HepG2 (cell line): ENCODE data around the gene TRPM5. TPM values are rescaled to one million over a fixed set of nuclear protein-coding genes. Genes with fewer than 3 reads are reported as not detected.

Experiments
- ATAC-seq: fragments of 200-7000 bp; cut with Tn5 transposase; 3 replicates; pipeline ENCODE4 v1.9.1; 2020; ENCODE audit warnings: mild to moderate bottlenecking, moderate library complexity
- BruUV-seq: library from RNA; stranded (reverse); fragments of 400-500 nt; replicated peaks from 2 replicates; lab custom pipeline; 2021; lab: Mats Ljungman, UMichigan
- CTCF ChIA-PET: fragments of 300-600 bp; formaldehyde crosslinking; extraction: SDS; loops from one replicate; lab custom pipeline; 2021; ENCODE audit warnings: low total read pairs, inconsistent platforms, low intra/inter-chr PET ratio; lab: Yijun Ruan, JAX
- POLR2A ChIA-PET: fragments of 350-600 bp; sonication (Branson Sonifier 250); formaldehyde crosslinking; loops from one replicate; lab custom pipeline; 2020; ENCODE audit warnings: antibody characterized with exemption, inconsistent platforms; lab: Yijun Ruan, JAX
- DNase-seq: peaks from one replicate; pipeline ENCODE4 v3.0.0-alpha.2; 2015; ENCODE audit warnings: low spot score
- FAIRE-seq: peaks from 3 replicates; lab custom pipeline; 2011; peaks lifted over from hg19 to GRCh38; lab: Jason Lieb, UNC
- H2AFZ ChIP-seq: one replicate; pipeline ENCODE4 v1.6.1; 2011; ENCODE audit warnings: low read length, inconsistent platforms
- H3K27ac ChIP-seq: fragments of 300-600 bp; 3 replicates; pipeline ENCODE4 v1.8.0; 2011; ENCODE audit warnings: mixed run types, mild to moderate bottlenecking, mixed read lengths, low read length, inconsistent platforms; ENCODE audit not compliant: insufficient read depth; ENCODE audit errors: extremely low read length
- H3K27me3 ChIP-seq, 2 experiments: fragments of 200-600 bp in 1 of 2; 2 replicates in 1 of 2; 3 replicates in 1 of 2; pipeline versions ENCODE4 v1.6.0 to v1.8.0; 2011; ENCODE audit warnings: low read length in 2 of 2, mild to moderate bottlenecking in 2 of 2, moderate library complexity in 2 of 2, inconsistent platforms in 1 of 2; ENCODE audit not compliant: insufficient read depth in 2 of 2, control insufficient read depth in 1 of 2
- H3K36me3 ChIP-seq, 2 experiments: fragments of 200-600 bp in 1 of 2; replicated peaks in 1 of 2; 2 replicates in 1 of 2; 3 replicates in 1 of 2; pipeline versions ENCODE4 v1.5.1 to v1.8.0; 2011; ENCODE audit warnings: low read length in 2 of 2, inconsistent platforms in 1 of 2; ENCODE audit not compliant: insufficient read depth in 2 of 2, control insufficient read depth in 1 of 2
- H3K4me1 ChIP-seq: 2 replicates; pipeline ENCODE4 v1.5.1; 2012; ENCODE audit warnings: low read length, inconsistent platforms; ENCODE audit not compliant: insufficient read depth
- H3K4me2 ChIP-seq: 2 replicates; pipeline ENCODE4 v1.6.0; 2011; ENCODE audit warnings: low read depth, low read length, inconsistent platforms
- H3K4me3 ChIP-seq, 3 experiments: fragments of 200-600 bp in 1 of 3; sonication (generic), shearing (Covaris generic) in 1 of 3; replicated peaks in 1 of 3; 2 replicates each; pipeline ENCODE4 v1.5.1; 2011 to 2016; ENCODE audit warnings: low read length in 3 of 3, inconsistent platforms in 2 of 3, low read depth in 2 of 3, mild to moderate bottlenecking in 2 of 3, control low read depth in 1 of 3, mixed read lengths in 1 of 3; ENCODE audit not compliant: insufficient read depth in 1 of 3
- H3K79me2 ChIP-seq: one replicate; pipeline ENCODE4 v1.6.1; 2011; ENCODE audit warnings: low read length, inconsistent platforms; ENCODE audit not compliant: insufficient read depth
- H3K9ac ChIP-seq: 2 replicates; pipeline ENCODE4 v1.6.0; 2011; ENCODE audit warnings: mild to moderate bottlenecking, low read depth, low read length, inconsistent platforms; ENCODE audit not compliant: insufficient read depth
- H3K9me3 ChIP-seq: 2 replicates; pipeline ENCODE4 v1.5.1; 2012; ENCODE audit warnings: mild to moderate bottlenecking, low read length
- H4K20me1 ChIP-seq: 2 replicates; pipeline ENCODE4 v1.6.0; 2011; ENCODE audit warnings: inconsistent platforms, mild to moderate bottlenecking, low read length, moderate library complexity; ENCODE audit not compliant: insufficient read depth
- ATF3 ChIP-seq: sonication (generic); formaldehyde crosslinking; IDR thresholded peaks from 2 replicates; pipeline ENCODE4 v1.4.0; 2020; ENCODE audit warnings: missing genetic modification reagents
- CCAR2 ChIP-seq: fragments of 200-400 bp; formaldehyde crosslinking; optimal IDR thresholded peaks from 2 replicates; pipeline ENCODE3; 2018; ENCODE audit warnings: low read depth, mild to moderate bottlenecking, low read length, moderate library complexity
- GATA4 ChIP-seq: sonication (generic); IDR thresholded peaks from 2 replicates; pipeline ENCODE4 v1.6.1; 2016; ENCODE audit warnings: antibody characterized with exemption, low read depth, borderline replicate concordance
- MED8 ChIP-seq: sonication (generic); formaldehyde crosslinking; IDR thresholded peaks from 2 replicates; pipeline ENCODE4 v1.8.1; 2023; ENCODE audit warnings: mild to moderate bottlenecking, missing genetic modification reagents; ENCODE audit not compliant: insufficient replicate concordance
- NFE2L2 ChIP-seq: fragments of 150-350 bp; IDR thresholded peaks from 2 replicates; pipeline ENCODE4 v1.6.1; 2014; ENCODE audit warnings: low read length
- RAD21 ChIP-seq: fragments of 450-650 bp; formaldehyde crosslinking; IDR thresholded peaks from 2 replicates; pipeline ENCODE4 v1.5.0; 2020; ENCODE audit warnings: mild to moderate bottlenecking
- REXO4 ChIP-seq: sonication (generic); formaldehyde crosslinking; IDR thresholded peaks from 2 replicates; pipeline ENCODE4 v1.8.0; 2022; ENCODE audit warnings: missing genetic modification reagents, mild to moderate bottlenecking, borderline replicate concordance
- SIN3A ChIP-seq: IDR thresholded peaks from 2 replicates; pipeline ENCODE4 v1.6.1; 2011; ENCODE audit warnings: low read depth, mild to moderate bottlenecking, control low read depth, low read length, borderline replicate concordance
- THAP7 ChIP-seq: sonication (generic); formaldehyde crosslinking; IDR thresholded peaks from 2 replicates; pipeline ENCODE4 v1.8.1; 2023; ENCODE audit warnings: mild to moderate bottlenecking, missing genetic modification reagents
- ZBED4 ChIP-seq: sonication (generic); formaldehyde crosslinking; IDR thresholded peaks from 2 replicates; pipeline ENCODE4 v1.4.0; 2020; ENCODE audit warnings: missing genetic modification reagents, borderline replicate concordance
- ZFP41 ChIP-seq: sonication (generic); formaldehyde crosslinking; IDR thresholded peaks from 2 replicates; pipeline ENCODE4 v1.4.0; 2020; ENCODE audit warnings: mild to moderate bottlenecking, missing genetic modification reagents, borderline replicate concordance
- ZNF10 ChIP-seq: sonication (generic); formaldehyde crosslinking; IDR thresholded peaks from 2 replicates; pipeline ENCODE4 v1.4.0; 2020; ENCODE audit warnings: mild to moderate bottlenecking, low read depth, missing genetic modification reagents, borderline replicate concordance
- ZNF20 ChIP-seq: sonication (generic); formaldehyde crosslinking; IDR thresholded peaks from 2 replicates; pipeline ENCODE4 v1.4.0; 2020; ENCODE audit warnings: mild to moderate bottlenecking, moderate library complexity, missing genetic modification reagents
- ZNF224 ChIP-seq: sonication (generic); formaldehyde crosslinking; IDR thresholded peaks from 2 replicates; pipeline ENCODE4 v1.5.0; 2020; ENCODE audit warnings: mild to moderate bottlenecking, missing genetic modification reagents
- ZNF580 ChIP-seq: IDR thresholded peaks from 2 replicates; pipeline ENCODE4 v1.6.1; 2016; ENCODE audit warnings: low read depth, borderline replicate concordance
- ZNF784 ChIP-seq: sonication (generic); formaldehyde crosslinking; IDR thresholded peaks from 2 replicates; pipeline ENCODE4 v1.5.1; 2020; ENCODE audit warnings: missing genetic modification reagents, mild to moderate bottlenecking, borderline replicate concordance
- WGBS: methylation state at CpG from one replicate; pipeline ENCODE4 v1.1.6; 2017; ENCODE audit warnings: low lambda C conversion rate; 5-methylcytosine and 5-hydroxymethylcytosine counted together
- in situ Hi-C: cut with HindIII; loops from 2 replicates; pipeline ENCODE4 v1.10.0; 2017; ENCODE audit warnings: low pct_unique_long_range_greater_than_20kb; ENCODE audit not compliant: extremely low pct_ligation_motif_present
- intact Hi-C: fragments of 100-400 bp; cut with micrococcal nuclease; formaldehyde crosslinking; loops from one replicate; pipeline ENCODE4 v1.10.0; 2022; ENCODE audit not compliant: unreplicated experiment
- polyA plus RNA-seq, 8 experiments: library from polyadenylated mRNA; depleted of rRNA in 3 of 8; stranded (reverse) in 7 of 8; unstranded in 1 of 8; fragments of >200 nt; fragmentation: Illumina TruSeq in 4 of 8; extraction: Trizol in 4 of 8; gene quantifications; 2 replicates each; pipeline versions ENCODE4 v1.2.1 to v1.2.3, GENCODE V29; 2011 to 2016; ENCODE audit warnings: low read depth in 4 of 8, missing spikeins in 1 of 8, mixed read lengths in 1 of 8; ENCODE audit not compliant: insufficient read depth in 1 of 8
- total RNA-seq, 5 experiments: library from RNA; depleted of rRNA; stranded (reverse); fragments of >200 nt; fragmentation: Illumina TruSeq; extraction: Trizol; gene quantifications; 2 replicates each; pipeline ENCODE4 v1.2.3, GENCODE V29; 2016; ENCODE audit warnings: low read depth in 1 of 5

Gene TRPM5
- total and polyA plus RNA-seq, 2 of the 13 experiments (the other 11 are each of a cell fraction or from before 2014, with no cell fraction given): 0.12 TPM; not detected in 1

- intact Hi-C loops (no loop called here), in situ Hi-C loops (no loop called here)
- H4K20me1 ChIP-seq: no peaks in the 10 kb centered on the region
- DNase-seq (no peak), FAIRE-seq (no peak), ATAC-seq (no peak)
- 32% methylated on average over 13 of the region's 20 CpGs for WGBS
- ChIA-PET POLR2A (no interaction called here), CTCF (no interaction called here)
- no peak overlapping the region for H3K4me3 ChIP-seq
- H3K4me1 ChIP-seq: peaks cover 21% of the 10 kb centered on the region
- H3K9ac ChIP-seq: no peak overlapping the region
- H2AFZ ChIP-seq: no peak overlapping the region
- H3K36me3 ChIP-seq: no peaks in the 10 kb centered on the region
- H3K79me2 ChIP-seq: no peaks in the 10 kb centered on the region
- peaks cover 9 to 60% of the 10 kb centered on the region in 2 experiments for H3K27me3 ChIP-seq
- TF ChIP-seq ZNF784 (CRISPR knock-in tag) (no peak), ZNF10 (no peak), ZFP41 (no peak), MED8 (no peak), CCAR2 (no peak), REXO4 (CRISPR knock-in tag) (no peak), NFE2L2 (no peak), RAD21 (no peak), ZBED4 (no peak), ZNF224 (CRISPR knock-in tag) (no peak), ATF3 (CRISPR knock-in tag) (no peak), ZNF20 (CRISPR knock-in tag) (no peak), SIN3A (no peak), ZNF580 (CRISPR knock-in tag) (no peak), THAP7 (CRISPR knock-in tag) (no peak), GATA4 (no peak)
- H3K9me3 ChIP-seq: no peaks in the 10 kb centered on the region
- H3K4me2 ChIP-seq: no peak overlapping the region
- no peak overlapping the region for H3K27ac ChIP-seq
- BruUV-seq: no TSS peak
Observed at GRCh38 chr11:2459016-2459725, 14.9 kb upstream of the TRPM5 start.
